Chondrocyte (in vitro differentiated cells): ENCODE measurements around the gene TOP1. TPM values are rescaled to one million over a fixed set of nuclear protein-coding genes. Genes with fewer than 3 reads are reported as not detected.
A peak's percentile ranks its signal among the peaks of the same experiment; 100 is the strongest.

Experiments
- DNase-seq: peaks from one replicate; pipeline ENCODE4 v3.0.0; 2021; ENCODE audit warnings: mixed read lengths, low spot score
- H3K27ac Mint-ChIP-seq: one replicate; pipeline ENCODE4 v1.8.0; 2021; ENCODE audit warnings: mild to moderate bottlenecking, moderate library complexity, mixed read lengths; ENCODE audit not compliant: unreplicated experiment
- H3K27me3 Mint-ChIP-seq: 2 replicates; pipeline ENCODE4 v1.8.0; 2021; ENCODE audit warnings: low read depth, mixed read lengths
- H3K36me3 Mint-ChIP-seq: 2 replicates; pipeline ENCODE4 v1.8.0; 2021; ENCODE audit warnings: low read depth, mixed read lengths
- H3K4me1 Mint-ChIP-seq: 2 replicates; pipeline ENCODE4 v1.8.0; 2021; ENCODE audit warnings: low read depth, mild to moderate bottlenecking, mixed read lengths
- H3K4me3 Mint-ChIP-seq: one replicate; pipeline ENCODE4 v1.8.0; 2021; ENCODE audit warnings: mild to moderate bottlenecking, moderate library complexity, mixed read lengths; ENCODE audit not compliant: unreplicated experiment
- H3K9me3 Mint-ChIP-seq: 2 replicates; pipeline ENCODE4 v1.8.0; 2021; ENCODE audit warnings: low read depth, mixed read lengths
- total RNA-seq: library from RNA; stranded (reverse); gene quantifications from 3 replicates; pipeline ENCODE4 v1.2.1, GENCODE V29; 2021
- TF ChIP-seq, protein P1 (sequence below): fragments of 200-600 bp; sonication (generic); IDR thresholded peaks from 2 replicates; pipeline ENCODE4 v1.5.0; 2021; ENCODE audit warnings: antibody characterized with exemption, mild to moderate bottlenecking, moderate library complexity

TOP1 gene
- total RNA-seq, 1 donor from 2014 or later = 39.0 TPM

DNA sequence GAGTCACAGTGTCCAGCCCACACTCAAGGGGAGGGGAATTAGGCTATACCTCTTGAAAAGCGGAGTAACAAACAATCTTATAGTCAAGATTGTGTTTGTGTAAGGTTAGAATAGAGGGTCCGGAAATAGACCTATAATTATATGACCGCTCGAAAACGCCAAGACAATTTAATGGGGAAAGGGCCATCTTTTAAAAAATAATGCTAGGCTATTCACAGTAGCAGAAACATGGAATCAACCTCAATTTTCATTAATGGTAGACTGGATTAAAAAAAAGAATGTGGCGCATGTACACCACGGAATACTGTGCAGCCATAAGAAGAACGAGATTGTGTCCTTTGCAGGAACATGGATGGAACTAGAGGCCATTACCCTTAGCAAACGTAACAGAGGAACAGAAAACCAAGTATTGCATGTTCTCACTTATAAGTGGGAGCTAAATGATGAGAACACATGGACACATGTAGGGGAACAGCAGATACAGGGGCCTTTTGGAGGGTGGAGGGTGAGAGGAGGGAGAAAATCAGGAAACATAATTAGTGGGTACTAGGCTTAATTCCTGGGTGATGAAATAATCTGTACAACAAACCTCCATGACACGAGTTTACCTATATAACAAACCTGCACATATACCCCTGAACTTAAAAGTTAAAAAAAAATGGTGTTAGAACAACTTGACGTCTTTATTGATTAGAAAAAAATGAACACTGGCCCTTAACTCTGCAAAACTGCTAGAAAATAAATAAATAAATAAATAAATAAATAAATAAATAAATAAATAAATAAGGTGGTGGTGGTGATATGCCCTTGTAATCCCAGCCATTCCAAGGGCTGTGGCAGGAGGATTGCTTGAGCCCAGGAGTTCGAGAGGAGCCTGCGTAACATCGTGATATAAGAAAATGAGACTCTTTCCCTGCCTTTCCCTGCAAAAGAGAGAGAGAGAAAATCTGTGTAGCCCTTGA is 30.3 kb downstream of the TOP1 start:
- Mint-ChIP-seq H3K4me1 (peaks cover 37% of the 10 kb centered on the region), H3K9me3 (no peaks in the 10 kb centered on the region), H3K36me3 (peaks cover 18% of the 10 kb centered on the region), H3K4me3 (no peak overlapping the region), H3K27me3 (no peaks in the 10 kb centered on the region), H3K27ac (peak overlapping the region; percentile 59)
- no peak for DNase-seq
- TF ChIP-seq, protein P1, sequence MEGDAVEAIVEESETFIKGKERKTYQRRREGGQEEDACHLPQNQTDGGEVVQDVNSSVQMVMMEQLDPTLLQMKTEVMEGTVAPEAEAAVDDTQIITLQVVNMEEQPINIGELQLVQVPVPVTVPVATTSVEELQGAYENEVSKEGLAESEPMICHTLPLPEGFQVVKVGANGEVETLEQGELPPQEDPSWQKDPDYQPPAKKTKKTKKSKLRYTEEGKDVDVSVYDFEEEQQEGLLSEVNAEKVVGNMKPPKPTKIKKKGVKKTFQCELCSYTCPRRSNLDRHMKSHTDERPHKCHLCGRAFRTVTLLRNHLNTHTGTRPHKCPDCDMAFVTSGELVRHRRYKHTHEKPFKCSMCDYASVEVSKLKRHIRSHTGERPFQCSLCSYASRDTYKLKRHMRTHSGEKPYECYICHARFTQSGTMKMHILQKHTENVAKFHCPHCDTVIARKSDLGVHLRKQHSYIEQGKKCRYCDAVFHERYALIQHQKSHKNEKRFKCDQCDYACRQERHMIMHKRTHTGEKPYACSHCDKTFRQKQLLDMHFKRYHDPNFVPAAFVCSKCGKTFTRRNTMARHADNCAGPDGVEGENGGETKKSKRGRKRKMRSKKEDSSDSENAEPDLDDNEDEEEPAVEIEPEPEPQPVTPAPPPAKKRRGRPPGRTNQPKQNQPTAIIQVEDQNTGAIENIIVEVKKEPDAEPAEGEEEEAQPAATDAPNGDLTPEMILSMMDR = no peak

- TF ChIP-seq, protein P1 = no peak
- H3K4me3 Mint-ChIP-seq = no peak overlapping the region
- DNase-seq = no peak
- H3K27me3 Mint-ChIP-seq = no peaks in the 10 kb centered on the region
- H3K36me3 Mint-ChIP-seq = peaks cover 21% of the 10 kb centered on the region
- H3K9me3 Mint-ChIP-seq = no peaks in the 10 kb centered on the region
- no peak overlapping the region for H3K27ac Mint-ChIP-seq
- peaks cover 27% of the 10 kb centered on the region for H3K4me1 Mint-ChIP-seq
These were observed 32.5 kb downstream of the TOP1 start for GRCh38 chr20:41061155-41061554.

- H3K27ac Mint-ChIP-seq = no peak overlapping the region
- peaks cover 24% of the 10 kb centered on the region for H3K36me3 Mint-ChIP-seq
- H3K4me1 Mint-ChIP-seq = peaks cover 21% of the 10 kb centered on the region
- no peaks in the 10 kb centered on the region for H3K27me3 Mint-ChIP-seq
- TF ChIP-seq, protein P1 = no peak
- H3K9me3 Mint-ChIP-seq = no peaks in the 10 kb centered on the region
- DNase-seq = no peak
- no peak overlapping the region for H3K4me3 Mint-ChIP-seq
These were observed 34.8 kb downstream of the TOP1 start for GRCh38 chr20:41063442-41063841.

DNA sequence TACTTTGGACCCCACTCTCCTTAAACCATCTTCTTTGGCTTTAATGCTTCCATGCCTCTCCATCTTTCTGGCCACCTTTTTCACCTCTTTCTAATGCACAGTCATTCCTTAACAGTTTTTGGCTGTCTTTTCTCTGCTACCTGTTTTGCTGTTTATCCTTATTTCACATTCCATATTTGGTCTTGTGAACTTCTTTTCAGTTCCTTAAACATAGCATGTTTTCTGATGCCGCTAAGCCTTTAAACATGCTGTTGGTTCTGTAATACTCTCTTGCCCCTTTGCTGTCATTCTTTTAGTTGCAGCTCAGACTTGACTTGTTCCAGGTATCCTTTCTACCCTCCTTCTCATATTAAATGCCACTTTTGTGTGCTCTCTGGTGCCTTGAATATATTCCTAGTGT is 35.8 kb downstream of the TOP1 start:
- Mint-ChIP-seq H3K9me3 (no peaks in the 10 kb centered on the region), H3K27ac (no peak overlapping the region), H3K27me3 (no peaks in the 10 kb centered on the region), H3K36me3 (peaks cover 24% of the 10 kb centered on the region), H3K4me3 (no peak overlapping the region), H3K4me1 (peaks cover 14% of the 10 kb centered on the region)
- TF ChIP-seq, protein P1 = no peak
- DNase-seq = no peak

DNA sequence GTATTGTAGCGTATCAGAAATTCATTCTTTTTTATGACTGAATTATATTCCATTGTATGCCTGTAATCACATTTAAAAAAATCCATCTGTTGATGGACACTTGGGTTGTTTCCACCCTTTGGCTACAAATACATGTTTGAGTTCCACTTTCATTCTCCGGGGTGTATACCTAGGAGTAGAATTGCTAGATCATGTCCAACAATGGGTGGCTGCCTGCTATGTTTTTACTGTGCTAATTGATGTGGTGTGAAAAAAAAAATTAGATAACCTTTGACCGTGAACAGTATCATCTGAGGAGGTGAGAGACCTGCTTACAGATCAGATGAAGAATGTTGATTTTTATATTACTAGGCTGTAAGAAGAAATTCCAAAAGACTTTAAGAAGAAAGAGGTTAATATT is 37.1 kb downstream of the TOP1 start:
- peaks cover 25% of the 10 kb centered on the region for H3K36me3 Mint-ChIP-seq
- no peak overlapping the region for H3K27ac Mint-ChIP-seq
- H3K4me3 Mint-ChIP-seq = no peak overlapping the region
- no peaks in the 10 kb centered on the region for H3K27me3 Mint-ChIP-seq
- TF ChIP-seq, protein P1 = no peak
- peaks cover 14% of the 10 kb centered on the region for H3K4me1 Mint-ChIP-seq
- no peak for DNase-seq
- no peaks in the 10 kb centered on the region for H3K9me3 Mint-ChIP-seq
